Measurements from ENCODE around the gene IMPDH1. TPM values are rescaled to one million over a fixed set of nuclear protein-coding genes. Genes with fewer than 3 reads are reported as not detected.

Gene IMPDH1
- total RNA-seq, 1 donor from 2014 or later: 91.7 TPM

DNA sequence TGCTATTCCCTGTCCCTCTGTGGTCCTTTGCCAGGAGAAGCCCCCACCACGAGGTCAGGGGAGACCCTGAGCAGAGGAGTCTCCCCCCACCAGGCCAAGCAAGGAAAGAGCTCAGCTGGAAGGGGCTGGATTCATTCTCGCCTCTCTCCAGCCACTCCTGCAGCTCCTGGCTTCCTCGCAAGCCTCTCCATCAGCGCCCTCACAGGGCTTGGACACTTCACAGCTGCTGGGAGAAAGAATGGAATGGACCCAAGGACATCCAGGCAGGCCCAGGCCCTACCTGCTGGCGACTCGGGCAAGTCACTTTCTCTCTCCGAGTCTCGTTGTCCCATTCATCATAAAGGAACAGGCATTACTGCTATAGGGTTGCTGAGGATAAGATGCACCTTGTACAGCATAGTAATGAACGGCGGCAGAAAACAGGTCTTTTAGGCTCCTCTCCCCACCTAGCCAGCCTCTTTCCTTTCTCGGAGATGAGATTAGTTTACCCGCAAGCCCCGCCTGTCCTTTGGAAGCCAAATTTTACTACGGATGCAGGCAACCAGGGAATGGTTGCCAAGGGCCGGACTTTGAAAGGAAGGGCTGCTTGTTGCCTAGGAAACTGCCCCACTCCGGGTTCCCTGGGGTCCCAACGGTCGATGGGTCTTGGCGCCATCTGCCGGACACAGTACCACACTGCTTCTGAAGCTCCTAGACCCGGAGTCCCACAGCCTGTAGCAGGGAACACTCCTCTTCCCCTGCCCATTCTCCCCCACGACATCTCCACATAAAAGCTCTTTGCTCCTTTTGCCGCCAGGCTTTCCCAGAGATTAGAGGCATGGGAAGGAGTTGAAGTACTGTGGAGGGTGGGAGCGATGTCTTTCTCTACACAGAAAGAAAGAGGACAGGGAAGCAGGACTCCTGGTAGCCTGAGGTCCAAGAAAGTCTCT lies 22.3 kb downstream of the IMPDH1 start:
- H3K9me3 Mint-ChIP-seq: no peaks in the 10 kb centered on the region
- DNase-seq (ENCODE audit: low spot score): peak; percentile 43
- H3K36me3 Mint-ChIP-seq (ENCODE audit: low read depth): no peaks in the 10 kb centered on the region
- H3K27ac Mint-ChIP-seq: no peak overlapping the region
- no peak overlapping the region for H3K4me3 Mint-ChIP-seq
- intact Hi-C loops (cut with micrococcal nuclease): loop anchor here (1.0 to 2.0 kb wide), 2 partner anchors 25 to 40 kb away; no protein-coding TSS in a partner anchor
- H3K4me1 Mint-ChIP-seq (ENCODE audit: low read depth): no peaks in the 10 kb centered on the region
- no peaks in the 10 kb centered on the region for H3K27me3 Mint-ChIP-seq (ENCODE audit: insufficient read depth)

DNA sequence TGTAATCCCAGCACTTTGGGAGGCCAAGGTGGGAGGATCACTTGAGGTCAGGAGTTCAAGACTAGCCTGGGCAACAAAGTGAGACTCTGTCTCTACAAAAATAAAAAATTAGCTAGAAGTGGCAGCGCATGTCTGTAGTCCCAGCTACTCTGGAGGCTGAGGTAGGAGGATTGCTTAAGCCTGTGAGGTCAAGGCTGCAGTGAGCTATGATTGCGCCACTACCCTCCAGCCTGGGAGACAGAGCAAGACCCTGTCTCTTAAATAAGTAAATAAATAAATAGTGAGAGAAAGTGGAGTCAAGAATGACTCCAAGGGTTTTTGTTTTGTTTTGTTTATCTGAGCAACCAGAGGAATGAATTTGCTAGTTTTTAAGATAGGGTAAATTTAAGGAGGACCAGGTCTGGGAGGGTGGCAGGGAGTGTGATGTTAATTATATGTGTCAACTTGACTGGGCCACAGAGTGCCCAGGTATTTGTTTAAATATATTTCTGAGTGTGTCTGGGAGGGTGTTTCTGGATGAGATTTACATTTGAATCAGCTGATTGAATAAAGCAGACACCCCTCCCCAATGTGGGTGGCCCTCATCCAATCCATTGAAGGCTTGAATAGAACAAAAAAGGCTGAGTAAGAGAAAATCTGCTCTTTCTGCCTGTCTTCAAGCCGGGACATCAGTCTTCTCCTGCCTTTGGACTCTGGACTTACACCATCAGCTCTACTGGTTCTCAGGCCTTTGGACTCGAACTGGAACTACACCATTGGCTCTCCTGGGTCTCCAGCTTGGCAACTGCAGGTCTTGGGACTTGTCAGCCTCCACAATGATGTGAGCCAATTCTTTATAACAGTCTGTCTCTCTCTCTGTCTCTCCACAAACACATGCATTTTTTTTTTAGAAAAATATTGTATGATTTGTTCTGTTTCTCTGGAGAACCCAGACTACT lies 23.5 kb downstream of the IMPDH1 start:
- intact Hi-C loops (cut with micrococcal nuclease): loop anchor here (2.0 kb wide), 1 partner anchor 23 kb away; no protein-coding TSS in a partner anchor
- Mint-ChIP-seq H3K9me3 (no peaks in the 10 kb centered on the region), H3K36me3 (ENCODE audit: low read depth) (no peaks in the 10 kb centered on the region), H3K27me3 (ENCODE audit: insufficient read depth) (no peaks in the 10 kb centered on the region), H3K4me3 (no peak overlapping the region), H3K27ac (no peak overlapping the region), H3K4me1 (ENCODE audit: low read depth) (no peaks in the 10 kb centered on the region)
- DNase-seq (ENCODE audit: low spot score): no peak

DNA sequence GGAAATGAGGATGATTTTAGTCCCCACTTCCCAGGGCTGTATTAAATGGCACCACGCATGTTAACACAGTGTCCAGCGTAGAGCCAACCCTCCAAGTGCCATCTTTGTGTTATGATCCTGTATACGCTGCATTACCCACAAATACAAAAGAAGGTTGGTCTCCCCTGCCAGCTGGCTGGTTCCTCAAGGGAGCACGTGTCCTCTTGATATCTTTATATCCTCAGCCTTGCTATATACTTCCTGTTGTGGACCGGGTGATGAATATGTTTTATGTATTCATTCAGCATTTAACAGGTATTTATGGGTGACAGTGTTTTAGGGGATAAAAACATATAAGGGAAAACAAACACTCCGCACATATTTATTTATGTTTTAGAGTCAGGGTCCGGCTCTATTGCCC lies 25.1 kb downstream of the IMPDH1 start:
- intact Hi-C loops (cut with micrococcal nuclease): no loop called here
- Mint-ChIP-seq H3K4me3 (no peak overlapping the region), H3K27ac (no peak overlapping the region), H3K36me3 (ENCODE audit: low read depth) (no peaks in the 10 kb centered on the region), H3K9me3 (no peaks in the 10 kb centered on the region), H3K27me3 (ENCODE audit: insufficient read depth) (no peaks in the 10 kb centered on the region), H3K4me1 (ENCODE audit: low read depth) (no peaks in the 10 kb centered on the region)
- DNase-seq (ENCODE audit: low spot score): no peak

DNA sequence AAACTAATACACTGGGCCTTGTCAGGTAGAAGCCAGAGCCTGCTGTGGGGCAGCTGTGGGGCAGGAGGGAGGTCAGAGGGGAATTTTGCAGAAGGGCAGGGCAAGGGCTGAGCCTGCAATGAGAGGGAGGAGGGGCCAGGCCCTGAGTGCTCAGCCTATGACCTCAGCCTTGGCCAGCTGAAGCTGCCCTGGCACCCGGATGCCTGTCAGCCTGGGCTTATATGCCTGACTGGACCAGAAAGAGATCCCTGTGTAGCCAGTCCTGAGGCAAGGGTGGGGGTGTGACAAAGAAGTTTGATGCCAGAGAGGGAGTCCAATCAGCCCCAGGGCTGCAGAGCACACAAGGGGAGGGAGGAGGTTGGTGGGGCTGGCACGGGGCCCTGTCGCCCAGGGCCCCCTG lies 26.0 kb downstream of the IMPDH1 start:
- Mint-ChIP-seq H3K36me3 (ENCODE audit: low read depth) (no peaks in the 10 kb centered on the region), H3K27ac (no peak overlapping the region), H3K27me3 (ENCODE audit: insufficient read depth) (no peaks in the 10 kb centered on the region), H3K4me3 (no peak overlapping the region), H3K4me1 (ENCODE audit: low read depth) (no peaks in the 10 kb centered on the region), H3K9me3 (no peaks in the 10 kb centered on the region)
- intact Hi-C loops (cut with micrococcal nuclease): no loop called here
- DNase-seq (ENCODE audit: low spot score): no peak

DNA sequence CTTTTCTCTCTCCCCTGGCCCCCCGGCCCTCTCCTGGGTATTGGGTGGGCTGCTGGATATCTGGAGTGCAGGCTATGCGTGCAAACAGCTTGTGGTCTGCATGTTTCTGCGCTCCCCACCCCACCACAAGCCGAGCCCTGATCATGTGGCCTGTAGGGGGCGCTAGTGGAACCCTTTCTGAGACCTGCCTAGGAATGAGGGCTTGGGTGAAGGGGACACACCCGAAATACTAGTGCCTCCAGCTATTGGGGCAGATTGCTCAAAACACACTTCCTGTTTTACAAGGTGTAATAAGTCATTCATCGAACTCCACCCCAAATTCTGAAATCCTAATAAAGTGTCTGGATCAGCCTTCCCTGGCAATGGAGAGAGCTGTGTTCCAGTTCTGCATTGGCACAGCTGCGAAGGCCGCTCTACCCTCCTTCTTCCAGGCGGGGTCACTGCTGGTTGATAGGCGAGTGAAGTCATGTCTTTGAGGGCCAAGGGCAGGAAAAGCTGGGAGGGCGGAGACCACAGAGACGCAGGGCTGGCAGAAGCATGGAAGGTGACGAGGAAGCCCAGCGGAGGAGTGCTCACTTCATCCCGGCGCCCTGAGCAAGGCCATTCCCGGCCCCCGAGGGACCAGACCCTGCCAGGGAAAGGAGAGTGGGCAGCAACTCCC lies 28.5 kb downstream of the IMPDH1 start:
- Mint-ChIP-seq H3K27me3 (ENCODE audit: insufficient read depth) (peaks cover 9% of the 10 kb centered on the region), H3K9me3 (no peaks in the 10 kb centered on the region), H3K36me3 (ENCODE audit: low read depth) (no peaks in the 10 kb centered on the region), H3K4me3 (no peak overlapping the region), H3K27ac (no peak overlapping the region), H3K4me1 (ENCODE audit: low read depth) (no peaks in the 10 kb centered on the region)
- no peak for DNase-seq (ENCODE audit: low spot score)
- intact Hi-C loops (cut with micrococcal nuclease): no loop called here

DNA sequence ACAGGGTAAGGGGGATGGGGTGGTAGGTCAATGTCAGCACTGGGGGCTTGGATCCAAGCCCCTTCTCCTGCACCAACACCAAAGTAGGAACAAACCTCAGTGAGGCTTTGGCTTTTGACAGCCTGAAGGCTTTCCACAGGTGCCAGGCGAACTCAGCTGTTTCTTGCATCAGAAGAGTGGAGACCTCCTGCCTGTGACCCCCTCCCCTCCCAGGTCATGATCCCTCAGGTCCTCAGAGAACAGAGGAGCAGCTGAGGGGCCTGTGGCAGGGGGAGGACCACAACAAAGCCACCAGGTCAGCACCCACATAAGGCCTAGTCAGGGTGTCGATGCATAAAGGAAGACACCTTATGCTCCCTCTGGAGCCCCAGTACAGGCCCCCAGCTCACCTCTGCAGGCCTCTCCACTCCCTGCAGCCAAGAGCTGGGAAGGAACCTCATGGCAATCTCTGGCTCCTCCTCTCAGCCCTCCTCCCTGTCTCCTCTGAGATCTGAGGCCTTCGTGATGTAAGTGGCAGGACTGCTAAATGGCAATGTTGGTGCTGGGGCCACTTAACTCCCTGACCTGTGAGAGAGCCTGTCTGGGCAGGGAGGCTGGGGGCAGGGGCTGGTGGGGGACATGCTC lies 29.2 kb downstream of the IMPDH1 start:
- H3K36me3 Mint-ChIP-seq (ENCODE audit: low read depth): no peaks in the 10 kb centered on the region
- H3K9me3 Mint-ChIP-seq: no peaks in the 10 kb centered on the region
- H3K4me3 Mint-ChIP-seq: no peak overlapping the region
- no peak for DNase-seq (ENCODE audit: low spot score)
- H3K27ac Mint-ChIP-seq: no peak overlapping the region
- no peaks in the 10 kb centered on the region for H3K4me1 Mint-ChIP-seq (ENCODE audit: low read depth)
- H3K27me3 Mint-ChIP-seq (ENCODE audit: insufficient read depth): peaks cover 9% of the 10 kb centered on the region
- intact Hi-C loops (cut with micrococcal nuclease): no loop called here

DNA sequence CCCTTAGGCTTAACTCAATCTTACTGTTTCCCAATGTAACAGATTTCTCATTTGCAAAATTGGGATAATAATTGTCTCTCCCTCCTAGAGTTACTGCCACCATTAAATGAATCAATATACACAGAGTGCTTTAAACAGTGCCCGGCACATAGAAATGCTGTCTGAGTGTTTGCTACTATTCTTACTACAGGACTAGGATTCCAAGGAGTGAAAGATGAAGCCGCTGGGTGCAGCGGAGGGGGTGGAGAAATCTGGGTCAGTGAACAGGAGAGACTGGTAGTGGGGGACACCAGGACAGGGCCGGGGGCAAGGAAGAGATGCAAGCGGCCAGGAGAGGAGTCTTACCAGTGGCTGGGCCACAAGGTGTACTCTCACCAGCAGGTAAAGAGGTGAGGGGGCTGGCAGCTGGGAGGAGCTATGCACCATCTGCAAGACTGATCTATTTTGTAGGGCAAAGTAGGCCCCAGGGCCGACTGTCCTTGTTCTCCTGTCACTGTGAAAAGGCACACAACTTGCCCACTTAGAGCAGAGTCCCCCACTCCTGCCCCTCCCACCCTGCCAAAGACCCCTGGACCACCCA lies 29.8 kb downstream of the IMPDH1 start:
- Mint-ChIP-seq H3K9me3 (no peaks in the 10 kb centered on the region), H3K27ac (no peak overlapping the region), H3K36me3 (ENCODE audit: low read depth) (no peaks in the 10 kb centered on the region), H3K4me1 (ENCODE audit: low read depth) (no peaks in the 10 kb centered on the region), H3K27me3 (ENCODE audit: insufficient read depth) (peaks cover 9% of the 10 kb centered on the region), H3K4me3 (no peak overlapping the region)
- DNase-seq (ENCODE audit: low spot score): no peak
- intact Hi-C loops (cut with micrococcal nuclease): no loop called here

DNA sequence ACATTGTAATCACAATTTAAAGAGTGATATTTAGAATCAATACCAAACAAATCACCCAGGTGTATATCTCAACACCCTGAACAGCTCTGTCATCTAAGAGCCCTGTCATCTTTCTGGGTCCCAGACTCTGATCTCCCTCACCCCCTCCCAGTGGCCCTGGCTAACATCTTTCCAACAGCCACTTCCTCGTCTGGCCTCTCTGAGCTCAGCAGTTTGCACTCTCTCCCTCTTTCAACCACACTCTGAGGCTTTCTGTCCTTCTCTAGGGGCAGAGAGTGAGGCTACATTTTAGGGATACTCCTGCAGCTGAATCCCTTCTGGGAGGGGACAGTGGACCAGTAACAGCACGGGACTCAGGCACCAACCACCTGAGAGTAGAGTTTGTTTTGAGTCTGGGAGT lies 31.1 kb downstream of the IMPDH1 start:
- peaks cover 9% of the 10 kb centered on the region for H3K27me3 Mint-ChIP-seq (ENCODE audit: insufficient read depth)

DNA sequence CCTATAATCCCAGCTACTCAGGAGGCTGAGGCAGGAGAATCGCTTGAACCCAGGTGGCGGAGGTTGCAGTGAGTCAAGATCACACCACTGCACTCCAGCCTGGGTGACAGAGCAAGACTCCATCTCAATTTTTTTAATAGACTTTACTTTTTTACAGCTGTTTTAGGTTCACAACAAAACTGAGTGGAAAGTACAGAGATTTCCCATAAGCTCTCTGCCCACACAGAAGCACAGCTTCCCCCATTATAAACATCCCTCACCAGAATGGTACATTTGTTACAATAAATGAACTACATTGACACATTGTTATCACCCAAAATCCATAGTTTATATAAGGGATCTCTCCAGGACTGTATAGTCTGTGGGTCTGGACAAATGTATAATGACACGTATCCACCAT lies 33.7 kb downstream of the IMPDH1 start:
- no peak overlapping the region for H3K27ac Mint-ChIP-seq
- peaks cover 19% of the 10 kb centered on the region for H3K27me3 Mint-ChIP-seq (ENCODE audit: insufficient read depth)
- DNase-seq (ENCODE audit: low spot score): no peak
- no peaks in the 10 kb centered on the region for H3K36me3 Mint-ChIP-seq (ENCODE audit: low read depth)
- no peaks in the 10 kb centered on the region for H3K4me1 Mint-ChIP-seq (ENCODE audit: low read depth)
- no peak overlapping the region for H3K4me3 Mint-ChIP-seq
- intact Hi-C loops (cut with micrococcal nuclease): no loop called here
- H3K9me3 Mint-ChIP-seq: no peaks in the 10 kb centered on the region

More for the DNA sequence above, 31.1 kb downstream of the IMPDH1 start:
- intact Hi-C loops (cut with micrococcal nuclease): no loop called here
- H3K4me1 Mint-ChIP-seq (ENCODE audit: low read depth): no peaks in the 10 kb centered on the region
- DNase-seq (ENCODE audit: low spot score): no peak
- no peaks in the 10 kb centered on the region for H3K36me3 Mint-ChIP-seq (ENCODE audit: low read depth)
- no peak overlapping the region for H3K4me3 Mint-ChIP-seq
- no peaks in the 10 kb centered on the region for H3K9me3 Mint-ChIP-seq
- no peak overlapping the region for H3K27ac Mint-ChIP-seq

DNA sequence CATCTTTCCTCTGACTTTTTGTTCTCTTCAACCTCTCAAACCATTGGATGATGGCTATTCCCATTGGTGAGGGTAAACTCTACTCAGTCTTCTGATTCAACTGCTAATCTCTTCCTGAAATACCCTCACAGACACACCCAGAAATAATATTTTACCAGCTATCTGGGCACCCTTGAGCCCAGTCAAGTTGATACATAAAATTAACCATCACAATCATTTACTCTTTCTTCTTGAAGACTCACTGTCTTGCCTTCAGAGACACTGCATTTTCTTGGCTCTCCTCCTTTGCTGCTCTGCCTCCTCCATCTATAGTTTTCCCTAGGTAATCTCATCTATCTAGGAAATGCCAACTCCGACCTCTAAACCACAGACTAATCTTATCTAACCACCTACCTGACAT lies 35.7 kb downstream of the IMPDH1 start:
- intact Hi-C loops (cut with micrococcal nuclease): no loop called here
- Mint-ChIP-seq H3K27ac (no peak overlapping the region), H3K9me3 (no peaks in the 10 kb centered on the region), H3K27me3 (ENCODE audit: insufficient read depth) (peaks cover 27% of the 10 kb centered on the region), H3K4me1 (ENCODE audit: low read depth) (no peaks in the 10 kb centered on the region), H3K36me3 (ENCODE audit: low read depth) (no peaks in the 10 kb centered on the region), H3K4me3 (no peak overlapping the region)
- no peak for DNase-seq (ENCODE audit: low spot score)

DNA sequence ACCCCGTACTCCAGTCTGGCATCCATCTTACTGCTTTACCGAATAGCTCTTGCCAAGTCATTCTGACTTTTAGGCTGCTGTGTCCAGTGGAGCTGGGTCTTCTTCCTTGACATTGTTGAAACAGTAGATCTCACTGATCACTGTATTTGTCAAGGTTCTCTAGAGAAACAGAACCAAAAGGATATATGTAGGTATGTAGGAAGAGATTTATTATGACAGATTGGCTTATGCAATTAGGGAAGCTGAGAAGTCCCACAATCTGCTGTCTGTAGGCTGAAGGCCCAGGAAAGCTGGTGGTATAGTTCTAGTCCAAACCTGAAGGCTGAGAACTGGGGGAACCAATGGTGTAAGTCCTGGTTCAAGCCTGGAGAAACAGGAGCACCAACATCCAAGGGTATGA lies 36.2 kb downstream of the IMPDH1 start:
- Mint-ChIP-seq H3K27me3 (ENCODE audit: insufficient read depth) (peaks cover 26% of the 10 kb centered on the region), H3K9me3 (no peaks in the 10 kb centered on the region), H3K27ac (no peak overlapping the region), H3K36me3 (ENCODE audit: low read depth) (no peaks in the 10 kb centered on the region), H3K4me3 (no peak overlapping the region), H3K4me1 (ENCODE audit: low read depth) (no peaks in the 10 kb centered on the region)
- intact Hi-C loops (cut with micrococcal nuclease): no loop called here
- no peak for DNase-seq (ENCODE audit: low spot score)

DNA sequence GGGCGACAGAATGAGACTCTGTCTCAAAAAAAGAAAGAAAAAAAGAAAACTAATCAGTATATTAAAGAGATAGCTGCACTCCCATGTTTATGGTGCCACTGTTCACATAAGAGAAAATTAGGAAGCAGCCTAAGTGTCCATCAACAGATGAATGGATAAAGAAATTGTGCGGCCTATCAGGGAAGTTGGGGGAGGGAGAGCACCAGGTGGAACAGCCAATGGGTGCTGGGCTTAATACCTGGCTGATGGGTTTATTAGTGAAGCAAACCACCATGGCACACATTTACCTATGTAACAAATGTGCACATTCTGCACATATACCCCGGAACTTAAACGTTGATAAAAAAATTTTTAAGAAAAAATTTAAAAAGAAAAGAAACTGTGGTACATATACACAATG lies 39.3 kb downstream of the IMPDH1 start:
- H3K27me3 Mint-ChIP-seq (ENCODE audit: insufficient read depth): peaks cover 30% of the 10 kb centered on the region
- no peak for DNase-seq (ENCODE audit: low spot score)
- intact Hi-C loops (cut with micrococcal nuclease): no loop called here
- no peak overlapping the region for H3K4me3 Mint-ChIP-seq
- no peak overlapping the region for H3K27ac Mint-ChIP-seq
- H3K36me3 Mint-ChIP-seq (ENCODE audit: low read depth): no peaks in the 10 kb centered on the region
- no peaks in the 10 kb centered on the region for H3K4me1 Mint-ChIP-seq (ENCODE audit: low read depth)
- H3K9me3 Mint-ChIP-seq: no peaks in the 10 kb centered on the region
